Astrocyte (in vitro differentiated cells and primary cell): Measurements from ENCODE around the gene PAMR1.
A peak's percentile ranks its signal among the peaks of the same experiment; 100 is the strongest.

ENCODE experiments used
- CTCF ChIP-seq: IDR thresholded peaks from 2 replicates; pipeline ENCODE4 v1.5.1; 2011; ENCODE audit warnings: low read depth, mild to moderate bottlenecking, inconsistent platforms, low read length, moderate library complexity; ENCODE audit not compliant: insufficient read depth
- EZH2 ChIP-seq: IDR thresholded peaks from 2 replicates; pipeline ENCODE4 v1.6.1; 2012; ENCODE audit warnings: mild to moderate bottlenecking, low read length, inconsistent platforms; ENCODE audit not compliant: insufficient read depth

- TF ChIP-seq CTCF (no peak), EZH2 (peak; percentile 92)
Measured at GRCh38 chr11:35418282-35419183, 106.9 kb downstream of the PAMR1 start.
